NT2/D1 (cell line): ENCODE data around the gene SERPINA3.

ENCODE experiments used
- SUZ12 ChIP-seq: IDR thresholded peaks from 2 replicates; pipeline ENCODE4 v1.6.1; 2011; ENCODE audit not compliant: insufficient read length, insufficient read depth; ENCODE audit errors: extremely low read depth
- ZNF274 ChIP-seq: IDR thresholded peaks from 2 replicates; pipeline ENCODE4 v1.6.1; 2011; ENCODE audit warnings: mild to moderate bottlenecking, low read depth, low read length

DNA sequence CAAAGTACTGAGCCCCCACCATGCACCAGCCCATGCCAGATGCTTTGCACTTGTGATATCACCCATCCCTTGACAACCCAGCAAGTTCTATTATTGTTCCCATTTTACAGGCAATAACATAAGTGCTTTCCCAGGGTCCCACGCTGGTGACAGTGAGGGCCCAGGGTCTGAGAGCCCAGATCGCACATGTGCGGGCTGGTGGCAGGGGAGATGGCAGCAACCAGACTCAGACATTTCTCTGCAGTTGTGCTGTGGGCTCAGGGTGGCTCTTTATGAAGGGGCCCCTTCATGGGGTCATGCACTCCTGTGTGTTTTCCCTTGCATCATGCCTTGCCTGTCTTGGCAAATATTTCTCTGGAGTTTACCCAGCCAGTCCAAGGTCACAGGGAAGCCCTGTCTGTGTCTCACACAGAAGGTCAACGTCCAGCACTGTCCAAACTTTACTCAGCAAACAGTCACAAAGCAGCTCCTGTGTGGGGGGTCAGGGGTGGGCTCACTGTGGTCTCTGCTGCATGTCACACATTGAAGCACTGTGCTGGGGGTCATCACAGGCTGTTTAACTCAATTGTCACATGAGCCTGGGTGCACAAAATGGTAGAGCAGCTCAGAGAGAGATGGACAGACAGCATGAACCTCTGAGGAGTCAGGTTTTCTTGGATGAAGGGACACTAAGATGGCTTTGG lies 18.3 kb upstream of the SERPINA3 start:
- TF ChIP-seq SUZ12 (no peak), ZNF274 (no peak)
